OCI-LY3 (cell line): ENCODE measurements around the gene NBDY.

Experiments used
- CTCF ChIP-seq: fragments of 200-600, 300-600 bp; sonication (generic); IDR thresholded peaks from 2 replicates; pipeline ENCODE4 v1.5.1; 2014; ENCODE audit warnings: antibody characterized with exemption, low read length, low read depth
- EZH2phosphoT487 ChIP-seq: fragments of 200-600 bp; shearing (Covaris generic); IDR thresholded peaks from 2 replicates; pipeline ENCODE4 v1.6.1; 2018; ENCODE audit warnings: antibody characterized with exemption, mixed run types, low read depth

- TF ChIP-seq CTCF (no peak), EZH2phosphoT487 (no peak)
Observed at GRCh38 chrX:56727531-56727930, 1.5 kb upstream of the NBDY start.
